Stimulated activated CD8-positive, alpha-beta memory T cell treated with anti-CD3 and anti-CD28 coated beads, Interleukin-15, amount 100 ng/mL, for 48 hours (primary cell): ENCODE data around the gene SNAP25.

Experiments
- DNase-seq, 2 donors: peaks; one replicate each; pipeline ENCODE4 v3.0.0-alpha.2; 2020; ENCODE audit warnings: low read depth in 2 of 2

Gene SNAP25

GRCh38 chr20:10332656-10333415 lies 114.2 kb downstream of the SNAP25 start:
- DNase-seq = no peak

- no peak for DNase-seq
These were observed 118.5 kb downstream of the SNAP25 start for GRCh38 chr20:10336959-10337729.

- no peak for DNase-seq
These were observed 120.0 kb downstream of the SNAP25 start for GRCh38 chr20:10338426-10339180.

- DNase-seq = no peak
These were observed 121.0 kb downstream of the SNAP25 start for GRCh38 chr20:10339609-10340008.

- no peak for DNase-seq
These were observed 123.5 kb downstream of the SNAP25 start for GRCh38 chr20:10342152-10342551.

- no peak for DNase-seq
These were observed 126.3 kb downstream of the SNAP25 start for GRCh38 chr20:10344953-10345352.

- no peak for DNase-seq
These were observed 128.7 kb downstream of the SNAP25 start for GRCh38 chr20:10347086-10347880.

GRCh38 chr20:10349118-10349517 lies 130.5 kb downstream of the SNAP25 start:
- DNase-seq = no peak

GRCh38 chr20:10350188-10350842 lies 131.7 kb downstream of the SNAP25 start:
- no peak for DNase-seq

GRCh38 chr20:10352934-10353824 lies 134.5 kb downstream of the SNAP25 start:
- DNase-seq = no peak

GRCh38 chr20:10356628-10357027 lies 138.0 kb downstream of the SNAP25 start:
- no peak for DNase-seq
